ENCODE data around the gene ARRB1.

DNA sequence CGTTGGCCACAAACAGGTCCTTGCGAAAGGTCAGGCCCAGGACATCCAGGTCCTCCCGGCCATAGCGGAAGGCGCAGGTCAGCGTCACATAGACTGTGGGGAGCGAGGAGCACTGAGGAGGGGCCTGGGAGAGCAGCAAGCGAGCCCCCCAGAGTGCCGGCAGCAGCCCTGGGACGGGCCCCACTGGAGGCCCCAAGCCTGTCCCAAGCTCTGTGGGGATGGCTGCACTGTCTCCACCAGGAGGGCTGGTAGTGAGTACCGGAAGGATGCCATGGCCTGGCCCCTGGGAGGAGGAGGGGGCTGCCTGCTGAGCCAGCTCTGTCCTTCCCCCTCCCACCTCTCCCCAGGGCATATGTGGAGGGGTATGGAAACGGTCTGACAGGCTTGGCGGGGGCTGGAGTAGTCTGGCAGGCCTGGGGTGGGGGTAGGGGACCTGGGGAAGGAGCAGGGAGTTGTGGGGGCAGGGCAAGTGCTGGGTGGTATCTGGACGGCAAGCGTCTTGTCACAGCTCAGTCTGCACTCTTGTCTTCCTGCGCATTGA lies 68.0 kb downstream of the ARRB1 start:
- TF ChIP-seq, protein P1, sequence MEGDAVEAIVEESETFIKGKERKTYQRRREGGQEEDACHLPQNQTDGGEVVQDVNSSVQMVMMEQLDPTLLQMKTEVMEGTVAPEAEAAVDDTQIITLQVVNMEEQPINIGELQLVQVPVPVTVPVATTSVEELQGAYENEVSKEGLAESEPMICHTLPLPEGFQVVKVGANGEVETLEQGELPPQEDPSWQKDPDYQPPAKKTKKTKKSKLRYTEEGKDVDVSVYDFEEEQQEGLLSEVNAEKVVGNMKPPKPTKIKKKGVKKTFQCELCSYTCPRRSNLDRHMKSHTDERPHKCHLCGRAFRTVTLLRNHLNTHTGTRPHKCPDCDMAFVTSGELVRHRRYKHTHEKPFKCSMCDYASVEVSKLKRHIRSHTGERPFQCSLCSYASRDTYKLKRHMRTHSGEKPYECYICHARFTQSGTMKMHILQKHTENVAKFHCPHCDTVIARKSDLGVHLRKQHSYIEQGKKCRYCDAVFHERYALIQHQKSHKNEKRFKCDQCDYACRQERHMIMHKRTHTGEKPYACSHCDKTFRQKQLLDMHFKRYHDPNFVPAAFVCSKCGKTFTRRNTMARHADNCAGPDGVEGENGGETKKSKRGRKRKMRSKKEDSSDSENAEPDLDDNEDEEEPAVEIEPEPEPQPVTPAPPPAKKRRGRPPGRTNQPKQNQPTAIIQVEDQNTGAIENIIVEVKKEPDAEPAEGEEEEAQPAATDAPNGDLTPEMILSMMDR (IDR thresholded peaks at IDR 0.05 in 2 of 3, conservative IDR thresholded peaks at IDR 0.05 in 1 of 3; ENCODE audit: borderline replicate concordance in 1 of 3, insufficient read depth in 1 of 3, low read depth in 2 of 3, low read length in 2 of 3): no peak
- TF ChIP-seq POLR2A (IDR thresholded peaks at IDR 0.05; ENCODE audit: borderline replicate concordance, extremely low read depth, insufficient read depth, insufficient read length) (no peak), EGR1 (IDR thresholded peaks at IDR 0.05; ENCODE audit: low read depth) (no peak), EZH2 (IDR thresholded peaks at IDR 0.05) (no peak), RAD21 (IDR thresholded peaks at IDR 0.05; ENCODE audit: low read depth) (no peak), ELF1 (IDR thresholded peaks at IDR 0.05; ENCODE audit: borderline replicate concordance, low read depth) (no peak), SP1 (IDR thresholded peaks at IDR 0.05; ENCODE audit: low read depth) (no peak), EZH2phosphoT487 (IDR thresholded peaks at IDR 0.05; ENCODE audit: borderline replicate concordance) (no peak), SIN3A (IDR thresholded peaks at IDR 0.05; ENCODE audit: low read depth) (no peak), ZNF274 (IDR thresholded peaks at IDR 0.05; ENCODE audit: low read depth, low read length) (no peak), SRF (IDR thresholded peaks at IDR 0.05; ENCODE audit: low read depth) (no peak)
- TF ChIP-seq, protein P2, sequence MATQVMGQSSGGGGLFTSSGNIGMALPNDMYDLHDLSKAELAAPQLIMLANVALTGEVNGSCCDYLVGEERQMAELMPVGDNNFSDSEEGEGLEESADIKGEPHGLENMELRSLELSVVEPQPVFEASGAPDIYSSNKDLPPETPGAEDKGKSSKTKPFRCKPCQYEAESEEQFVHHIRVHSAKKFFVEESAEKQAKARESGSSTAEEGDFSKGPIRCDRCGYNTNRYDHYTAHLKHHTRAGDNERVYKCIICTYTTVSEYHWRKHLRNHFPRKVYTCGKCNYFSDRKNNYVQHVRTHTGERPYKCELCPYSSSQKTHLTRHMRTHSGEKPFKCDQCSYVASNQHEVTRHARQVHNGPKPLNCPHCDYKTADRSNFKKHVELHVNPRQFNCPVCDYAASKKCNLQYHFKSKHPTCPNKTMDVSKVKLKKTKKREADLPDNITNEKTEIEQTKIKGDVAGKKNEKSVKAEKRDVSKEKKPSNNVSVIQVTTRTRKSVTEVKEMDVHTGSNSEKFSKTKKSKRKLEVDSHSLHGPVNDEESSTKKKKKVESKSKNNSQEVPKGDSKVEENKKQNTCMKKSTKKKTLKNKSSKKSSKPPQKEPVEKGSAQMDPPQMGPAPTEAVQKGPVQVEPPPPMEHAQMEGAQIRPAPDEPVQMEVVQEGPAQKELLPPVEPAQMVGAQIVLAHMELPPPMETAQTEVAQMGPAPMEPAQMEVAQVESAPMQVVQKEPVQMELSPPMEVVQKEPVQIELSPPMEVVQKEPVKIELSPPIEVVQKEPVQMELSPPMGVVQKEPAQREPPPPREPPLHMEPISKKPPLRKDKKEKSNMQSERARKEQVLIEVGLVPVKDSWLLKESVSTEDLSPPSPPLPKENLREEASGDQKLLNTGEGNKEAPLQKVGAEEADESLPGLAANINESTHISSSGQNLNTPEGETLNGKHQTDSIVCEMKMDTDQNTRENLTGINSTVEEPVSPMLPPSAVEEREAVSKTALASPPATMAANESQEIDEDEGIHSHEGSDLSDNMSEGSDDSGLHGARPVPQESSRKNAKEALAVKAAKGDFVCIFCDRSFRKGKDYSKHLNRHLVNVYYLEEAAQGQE (IDR thresholded peaks at IDR 0.05; ENCODE audit: low read depth): no peak
- TF ChIP-seq, protein P3, sequence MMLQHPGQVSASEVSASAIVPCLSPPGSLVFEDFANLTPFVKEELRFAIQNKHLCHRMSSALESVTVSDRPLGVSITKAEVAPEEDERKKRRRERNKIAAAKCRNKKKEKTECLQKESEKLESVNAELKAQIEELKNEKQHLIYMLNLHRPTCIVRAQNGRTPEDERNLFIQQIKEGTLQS (IDR thresholded peaks at IDR 0.05): no peak
